Measurements from ENCODE around the gene RWDD4.

Gene RWDD4

DNA sequence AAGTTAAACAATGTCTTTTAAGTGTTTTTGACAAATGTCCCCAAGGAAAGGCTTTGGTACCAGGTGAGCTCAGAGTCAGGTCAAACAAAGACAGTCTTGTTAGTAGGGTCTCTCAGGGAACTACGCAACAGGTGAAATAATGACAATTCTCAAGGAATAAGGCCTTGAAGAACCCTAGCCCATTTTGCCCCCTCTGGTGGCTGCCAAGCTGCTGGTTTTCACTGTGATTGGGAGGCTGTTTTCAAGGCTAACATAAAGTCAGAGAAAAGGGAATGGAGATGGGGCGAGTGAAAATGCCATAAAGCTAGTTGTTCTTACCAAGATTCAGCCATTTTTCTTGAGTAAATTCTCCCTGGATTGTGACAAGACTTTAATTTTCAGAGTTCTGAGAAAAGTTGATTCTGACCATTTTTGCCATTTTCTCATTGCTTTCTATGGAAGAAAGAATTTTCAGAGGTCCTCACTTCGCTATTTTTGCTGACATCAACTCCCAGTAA, 58.7 kb downstream of the RWDD4 start:
- no peak for DNase-seq (ENCODE audit: low spot score)

DNA sequence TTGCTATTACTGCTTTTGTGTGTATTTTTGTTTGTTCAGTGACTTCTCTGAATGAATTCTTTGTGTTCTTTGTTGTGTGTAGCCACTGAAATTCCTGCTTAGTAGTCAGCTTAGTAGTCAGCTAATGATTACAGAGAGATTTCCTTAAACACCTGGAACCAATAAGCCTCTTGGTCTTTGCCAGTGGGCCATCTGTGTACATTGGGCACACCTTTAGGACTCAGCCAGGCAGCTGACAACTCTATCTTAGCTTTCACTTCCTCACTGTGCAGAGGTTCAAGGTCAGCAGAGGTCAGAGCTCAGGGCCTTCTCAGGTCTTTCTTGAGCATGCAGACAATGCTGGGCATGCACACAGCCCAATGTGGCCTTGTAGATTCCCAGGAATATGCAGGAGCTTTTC, 59.3 kb downstream of the RWDD4 start:
- DNase-seq (ENCODE audit: low spot score) = no peak

DNA sequence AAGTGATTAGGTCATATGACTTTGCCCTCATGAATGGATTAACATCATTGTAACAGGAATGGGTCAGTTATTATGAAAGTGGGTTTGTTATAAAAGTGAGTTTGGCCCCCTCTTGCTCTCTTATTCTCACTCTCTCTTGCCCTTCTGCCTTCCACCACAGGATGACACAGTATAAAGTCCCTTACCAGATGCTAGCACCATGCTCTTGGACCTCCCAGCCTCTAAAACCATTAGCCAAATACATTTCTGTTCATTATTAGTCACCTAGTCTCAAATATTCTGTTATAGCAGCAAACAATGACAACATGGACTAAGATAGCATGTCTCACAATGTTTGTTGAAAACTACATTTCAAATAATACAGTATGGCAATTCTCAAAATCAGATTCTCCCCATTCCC, 59.7 kb downstream of the RWDD4 start:
- no peak for DNase-seq (ENCODE audit: low spot score)

DNA sequence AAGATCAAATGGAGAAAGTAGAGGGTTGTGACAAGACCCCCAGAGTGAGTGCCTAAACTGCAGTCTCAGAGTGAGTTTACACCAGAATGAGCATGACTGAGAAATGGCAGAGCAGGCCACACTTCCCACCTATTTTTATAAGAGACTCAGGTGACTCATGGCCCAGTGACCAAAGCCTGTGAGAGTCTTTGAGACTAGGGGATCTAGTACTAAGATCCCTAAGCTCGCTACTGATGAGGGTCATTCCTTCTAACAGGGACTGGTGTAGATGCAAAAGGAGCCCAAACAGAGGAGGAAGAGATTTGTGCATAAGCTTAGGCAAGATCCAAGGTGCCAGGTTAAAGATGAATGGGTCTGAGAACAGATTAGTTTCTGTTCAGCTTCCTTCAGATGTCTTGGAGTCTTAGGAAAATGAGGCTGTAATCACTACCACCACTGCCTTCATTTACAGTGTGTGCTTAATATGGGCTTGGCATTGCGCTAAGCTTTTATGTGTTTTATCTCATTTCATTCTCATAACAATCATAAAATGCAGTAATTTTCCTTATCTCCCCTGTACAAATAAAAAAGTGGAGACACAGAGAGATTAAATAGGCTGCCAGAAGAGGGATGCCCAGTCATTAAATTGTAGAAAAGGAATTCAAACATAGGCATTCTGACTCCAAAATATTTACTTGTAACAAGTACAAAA, 62.8 kb downstream of the RWDD4 start:
- no peak for DNase-seq (ENCODE audit: low spot score)

DNA sequence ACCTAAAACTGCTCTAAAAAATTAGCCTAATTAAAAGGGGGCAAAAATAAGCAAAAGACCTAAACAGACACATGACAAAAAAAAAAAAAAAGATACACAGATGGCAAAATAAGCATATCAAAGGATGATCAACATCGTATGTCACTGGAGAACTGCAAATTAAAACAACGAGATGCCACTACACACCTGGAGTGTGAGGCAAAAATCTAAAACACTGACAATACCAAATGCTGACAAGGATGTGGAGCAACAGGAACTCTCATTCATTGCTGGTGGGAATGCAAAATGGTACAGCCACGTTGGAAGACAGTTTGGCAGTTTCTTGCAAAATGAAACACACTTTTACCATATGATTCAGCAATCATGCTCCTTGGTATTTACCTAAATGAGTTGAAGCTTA, 64.2 kb downstream of the RWDD4 start:
- no peak for DNase-seq (ENCODE audit: low spot score)

DNA sequence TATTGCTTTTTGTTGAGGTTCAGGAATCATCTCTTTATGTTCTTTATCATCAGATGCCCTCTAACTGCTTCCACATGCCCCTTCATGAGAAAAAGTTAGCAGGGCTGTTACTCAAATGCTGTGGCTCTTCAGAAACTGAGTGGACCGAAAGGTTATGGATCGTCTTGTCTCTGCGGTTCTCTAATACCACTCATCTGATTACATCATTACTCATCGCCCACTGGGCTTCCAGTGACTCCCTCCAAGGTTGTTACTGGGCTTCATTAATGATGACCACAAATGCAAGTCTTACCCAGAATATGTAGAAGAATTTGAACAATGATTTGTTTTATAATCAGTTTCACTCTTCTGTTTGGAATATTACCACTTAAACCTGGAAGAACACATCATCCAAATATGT, 67.7 kb downstream of the RWDD4 start:
- DNase-seq (ENCODE audit: low spot score) = no peak

All from activated CD4-positive, alpha-beta T cell treated with anti-CD3 and anti-CD28 coated beads, Interleukin-2, Interleukin-4, amounts not matched to agents 100 ng/mL and 50 ng/mL, durations not matched to agents 16 hours and 8 hours (primary cell).